Effector memory CD8-positive, alpha-beta T cell (primary cell): Measurements from ENCODE around the gene CCDC24.

Experiments
- ATAC-seq: fragments of 150-1000 bp; cut with Tn5 transposase; replicated peaks from 2 replicates; pipeline ENCODE4 v1.10.0; 2021; ENCODE audit warnings: mild to moderate bottlenecking, moderate library complexity
- DNase-seq, 3 experiments: peaks; one replicate each; pipeline ENCODE4 v3.0.0; 2021
- H3K27ac Mint-ChIP-seq, 2 donors: one replicate each; pipeline ENCODE4 v1.8.0; 2022; ENCODE audit warnings: mild to moderate bottlenecking in 2 of 2, mixed read lengths in 2 of 2, moderate library complexity in 2 of 2
- H3K27me3 Mint-ChIP-seq, 2 donors: one replicate each; pipeline ENCODE4 v1.8.0; 2022; ENCODE audit warnings: mixed read lengths in 2 of 2
- H3K36me3 Mint-ChIP-seq: one replicate; pipeline ENCODE4 v1.8.0; 2022; ENCODE audit warnings: mild to moderate bottlenecking, moderate library complexity, mixed read lengths; ENCODE audit not compliant: insufficient read depth
- H3K4me1 Mint-ChIP-seq, 2 donors: one replicate each; pipeline ENCODE4 v1.8.0; 2022; ENCODE audit warnings: low read depth in 2 of 2, mixed read lengths in 2 of 2
- H3K4me3 Mint-ChIP-seq, 2 donors: one replicate each; pipeline ENCODE4 v1.8.0; 2022; ENCODE audit warnings: mild to moderate bottlenecking in 2 of 2, mixed read lengths in 2 of 2, moderate library complexity in 2 of 2
- H3K9me3 Mint-ChIP-seq, 2 donors: one replicate each; pipeline ENCODE4 v1.8.0; 2022; ENCODE audit warnings: mixed read lengths in 2 of 2

The CCDC24 gene

DNA sequence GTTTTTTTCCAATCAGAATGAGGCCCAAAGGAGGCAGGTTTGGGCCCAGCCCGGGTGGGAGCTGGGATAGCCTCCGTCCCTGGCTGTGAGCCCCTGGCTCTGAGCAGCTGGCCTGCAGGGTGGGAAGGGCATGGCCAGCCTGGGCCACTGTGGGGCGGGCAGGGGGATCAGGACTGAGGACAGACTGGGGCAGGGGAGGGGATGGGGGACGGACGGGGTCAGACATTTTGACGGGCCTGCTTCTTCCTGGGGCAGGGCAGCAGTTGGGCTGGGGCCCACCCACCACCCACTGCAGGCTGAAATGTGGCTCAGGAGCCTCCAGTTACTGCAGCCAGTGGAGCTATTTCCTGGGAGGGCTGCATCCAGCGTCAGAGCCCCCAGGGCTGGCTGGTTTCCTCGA is 42.4 kb downstream of the CCDC24 start:
- peaks cover 22% of the 10 kb centered on the region for H3K36me3 Mint-ChIP-seq
- no peak overlapping the region for H3K27ac Mint-ChIP-seq
- no peaks in the 10 kb centered on the region for H3K27me3 Mint-ChIP-seq
- no peak overlapping the region for H3K4me3 Mint-ChIP-seq
- peaks cover 12% of the 10 kb centered on the region in 2 donors for H3K4me1 Mint-ChIP-seq
- ATAC-seq: no peak
- no peak for DNase-seq
- H3K9me3 Mint-ChIP-seq: no peaks in the 10 kb centered on the region

DNA sequence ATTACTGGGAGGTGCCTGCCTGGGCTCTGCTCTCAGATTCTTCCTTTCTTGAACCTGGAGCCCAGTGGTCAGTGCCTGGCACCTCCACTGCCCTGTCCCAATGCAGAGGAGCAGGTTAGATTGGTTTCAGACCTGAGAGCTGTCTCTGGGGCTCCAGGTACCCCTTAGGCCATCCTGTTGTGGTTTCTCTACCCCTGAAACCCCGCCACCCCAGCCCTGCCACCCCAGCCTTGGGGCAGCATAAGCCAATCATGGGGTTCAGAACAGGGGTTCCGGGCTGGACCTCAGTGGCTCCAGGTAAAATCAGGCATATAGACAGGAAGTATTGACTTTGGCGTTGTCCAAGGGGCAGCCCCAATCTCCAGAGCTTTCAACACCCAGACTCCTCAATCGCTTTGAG is 43.0 kb downstream of the CCDC24 start:
- Mint-ChIP-seq H3K4me1 (peaks cover 5 to 9% of the 10 kb centered on the region in 2 donors), H3K27me3 (no peaks in the 10 kb centered on the region), H3K9me3 (no peaks in the 10 kb centered on the region), H3K36me3 (peaks cover 22% of the 10 kb centered on the region), H3K4me3 (no peak overlapping the region), H3K27ac (no peak overlapping the region)
- DNase-seq: no peak
- ATAC-seq: no peak

DNA sequence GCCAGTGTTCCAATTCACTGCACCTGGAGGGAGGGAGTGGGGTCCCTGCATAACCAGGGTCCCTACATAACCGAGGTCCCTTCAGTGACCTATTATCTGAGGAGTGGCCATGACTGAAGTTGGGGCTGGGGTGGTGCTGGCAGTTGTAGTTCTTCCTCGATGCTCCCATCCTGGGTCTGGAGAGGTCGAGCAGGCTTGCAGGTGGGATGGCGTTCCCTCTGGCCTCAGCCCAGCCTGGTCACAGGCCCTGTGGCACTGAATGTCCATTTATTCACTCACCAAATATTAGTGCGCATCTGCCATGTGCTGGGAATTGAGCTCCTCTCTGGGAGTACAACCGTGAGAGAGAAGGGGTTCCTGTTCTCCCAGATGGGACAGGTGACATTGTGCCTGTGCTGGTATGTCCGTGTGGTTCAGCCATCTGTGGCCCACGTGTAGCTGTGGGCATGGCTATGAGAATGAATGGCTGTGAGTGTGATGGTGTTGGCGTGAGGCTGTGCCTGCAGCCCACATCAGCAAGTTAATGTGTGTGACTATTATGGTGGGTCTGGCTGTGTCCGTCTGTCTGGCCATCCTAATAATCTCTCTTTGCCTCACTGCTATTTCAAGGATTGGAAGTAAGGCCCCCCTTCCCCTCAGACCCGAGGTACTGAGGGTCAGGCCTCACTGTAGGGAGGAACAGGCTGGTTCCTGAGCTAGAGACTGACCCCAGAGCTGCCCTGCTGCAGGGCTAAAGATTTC is 43.7 kb downstream of the CCDC24 start:
- no peak for ATAC-seq
- Mint-ChIP-seq H3K36me3 (peaks cover 17% of the 10 kb centered on the region), H3K4me1 (peaks cover 0 to 4% of the 10 kb centered on the region in 2 donors), H3K9me3 (no peaks in the 10 kb centered on the region), H3K4me3 (no peak overlapping the region), H3K27me3 (no peaks in the 10 kb centered on the region), H3K27ac (no peak overlapping the region)
- DNase-seq: no peak

DNA sequence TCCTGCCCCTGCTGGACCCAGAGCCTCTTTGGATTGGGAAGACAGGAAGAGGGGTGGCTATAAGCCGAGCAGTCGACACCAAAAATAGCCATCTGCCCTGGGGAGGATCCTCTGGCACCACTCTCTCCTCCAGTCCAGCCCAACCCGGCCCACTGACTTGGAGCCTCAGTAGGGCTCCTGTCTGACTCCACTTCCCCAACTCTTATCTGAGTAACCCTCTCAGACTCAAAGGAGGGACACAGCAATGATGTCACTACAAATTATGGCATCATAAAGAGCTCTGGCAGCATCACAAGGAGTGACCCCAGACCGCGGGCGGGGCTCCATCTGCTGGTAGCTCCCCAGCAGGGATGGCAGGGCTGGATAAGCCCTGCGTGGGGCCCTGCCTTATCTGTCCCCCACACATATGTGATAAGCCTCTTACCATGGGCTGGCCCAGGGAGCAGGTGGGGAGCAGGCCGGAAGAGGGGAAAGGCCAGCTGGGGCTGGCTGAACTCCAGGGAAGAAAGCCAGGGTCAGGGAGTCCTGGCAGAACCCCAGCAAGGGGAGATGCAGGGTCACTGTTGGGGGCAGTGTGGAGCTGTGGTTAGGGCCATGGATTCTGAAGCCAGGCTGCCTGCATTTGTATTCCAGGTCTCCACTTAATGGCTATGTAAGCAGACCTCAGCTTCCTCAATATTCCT is 44.5 kb downstream of the CCDC24 start:
- no peak for ATAC-seq
- Mint-ChIP-seq H3K4me3 (no peak overlapping the region), H3K9me3 (no peaks in the 10 kb centered on the region), H3K27ac (no peak overlapping the region), H3K27me3 (no peaks in the 10 kb centered on the region), H3K36me3 (peaks cover 12% of the 10 kb centered on the region), H3K4me1 (peaks cover 0 to 3% of the 10 kb centered on the region in 2 donors)
- no peak for DNase-seq

DNA sequence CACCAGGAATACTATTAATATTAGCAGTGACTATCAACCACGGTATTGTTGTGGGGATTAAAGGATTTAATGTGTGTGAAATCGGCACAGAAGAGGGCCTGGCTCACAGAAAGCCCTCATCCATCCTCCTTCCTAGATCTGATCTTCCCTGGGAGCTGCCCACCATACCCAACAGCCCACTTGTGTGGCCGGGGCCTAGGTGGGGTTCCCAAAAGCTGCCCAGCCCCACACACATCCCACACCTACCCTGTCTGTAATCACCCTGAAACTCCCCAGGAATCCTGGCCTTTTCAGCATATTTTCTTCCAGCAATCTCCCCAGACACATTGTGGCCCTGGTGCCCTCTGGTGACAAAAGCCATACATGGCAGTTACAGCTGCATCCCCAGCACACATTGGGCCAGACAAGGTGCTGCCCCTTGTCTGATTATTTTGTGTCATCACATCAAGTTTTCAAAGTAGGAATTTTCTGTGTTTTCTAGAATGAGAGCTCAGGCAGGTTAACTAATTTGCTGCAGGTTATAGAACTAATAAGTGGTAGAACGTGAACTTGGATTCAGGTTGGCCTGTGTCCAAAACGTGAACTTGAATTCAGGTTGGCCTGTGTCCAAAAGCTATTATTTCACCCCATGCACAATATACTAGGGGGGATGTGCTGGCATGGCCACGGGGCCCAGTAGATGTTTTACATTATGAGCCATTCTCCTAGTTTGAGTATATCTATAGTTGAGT is 45.2 kb downstream of the CCDC24 start:
- DNase-seq: peak; percentile 58 to 68 (median 63)
- Mint-ChIP-seq H3K27ac (no peak overlapping the region), H3K36me3 (peaks cover 7% of the 10 kb centered on the region), H3K9me3 (no peaks in the 10 kb centered on the region), H3K4me3 (no peak overlapping the region), H3K4me1 (no peaks in the 10 kb centered on the region), H3K27me3 (no peaks in the 10 kb centered on the region)
- ATAC-seq: peak; percentile 87

DNA sequence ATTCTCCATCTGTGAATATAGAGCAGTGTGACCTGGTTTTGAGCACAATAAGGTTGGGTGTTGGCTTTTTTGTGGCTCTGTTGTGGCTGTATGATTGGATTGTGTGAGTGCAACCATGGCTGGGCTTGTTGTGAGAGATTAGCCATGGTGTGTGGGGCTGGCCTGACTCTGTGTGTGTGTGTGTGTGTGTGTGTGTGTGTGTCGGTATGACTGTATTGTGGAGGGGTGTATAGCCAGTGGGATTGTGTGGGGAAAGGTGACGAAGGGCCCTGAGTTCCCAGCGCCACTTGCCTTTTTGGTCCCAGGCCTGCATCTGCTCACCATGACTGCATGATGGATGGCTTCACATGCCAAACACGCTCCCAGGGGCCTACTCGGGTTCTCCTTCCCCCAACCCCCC is 45.8 kb downstream of the CCDC24 start:
- Mint-ChIP-seq H3K9me3 (no peaks in the 10 kb centered on the region), H3K27ac (no peak overlapping the region), H3K27me3 (no peaks in the 10 kb centered on the region), H3K4me3 (no peak overlapping the region), H3K36me3 (peaks cover 2% of the 10 kb centered on the region), H3K4me1 (no peaks in the 10 kb centered on the region)
- DNase-seq: no peak
- no peak for ATAC-seq

DNA sequence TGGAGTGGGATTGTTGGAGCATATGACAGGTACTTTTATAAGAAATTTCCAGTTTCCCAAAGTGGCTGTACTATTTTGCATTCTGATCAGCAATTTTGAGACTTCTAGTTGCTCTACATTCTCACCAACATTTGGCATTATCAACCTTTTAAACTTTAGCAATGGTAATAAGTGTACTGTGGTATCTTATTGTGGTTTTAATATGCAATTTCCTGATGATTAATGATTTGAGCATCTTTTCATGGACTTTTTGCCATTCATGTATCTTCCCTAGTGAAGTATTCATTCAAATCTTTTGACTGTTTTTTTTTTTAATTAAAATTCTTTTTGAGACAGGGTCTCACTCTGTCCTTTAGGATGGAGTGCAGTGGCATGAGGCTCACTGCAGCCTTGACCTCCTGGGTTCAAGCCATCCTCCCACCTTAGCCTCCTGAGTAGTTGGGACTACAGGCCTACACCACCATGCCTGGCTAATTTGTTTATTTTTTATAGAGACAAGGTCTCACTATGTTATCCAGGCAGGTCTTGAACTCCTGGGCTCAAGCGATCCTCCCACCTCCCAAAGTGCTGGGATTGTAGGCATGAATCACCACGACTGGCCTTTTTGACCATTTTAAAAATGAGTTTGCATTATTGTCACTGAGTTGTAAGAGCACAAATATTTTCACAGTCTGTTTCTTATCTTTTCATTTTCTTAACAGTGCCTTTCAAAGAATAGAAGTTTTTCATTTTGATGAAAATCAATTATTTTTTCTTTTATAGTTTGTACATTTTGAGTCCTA is 47.7 kb downstream of the CCDC24 start:
- Mint-ChIP-seq H3K9me3 (no peaks in the 10 kb centered on the region), H3K4me1 (no peaks in the 10 kb centered on the region), H3K4me3 (no peak overlapping the region), H3K36me3 (no peaks in the 10 kb centered on the region), H3K27ac (no peak overlapping the region), H3K27me3 (peaks cover 11 to 16% of the 10 kb centered on the region in 2 donors)
- ATAC-seq (no peak), DNase-seq (no peak)

DNA sequence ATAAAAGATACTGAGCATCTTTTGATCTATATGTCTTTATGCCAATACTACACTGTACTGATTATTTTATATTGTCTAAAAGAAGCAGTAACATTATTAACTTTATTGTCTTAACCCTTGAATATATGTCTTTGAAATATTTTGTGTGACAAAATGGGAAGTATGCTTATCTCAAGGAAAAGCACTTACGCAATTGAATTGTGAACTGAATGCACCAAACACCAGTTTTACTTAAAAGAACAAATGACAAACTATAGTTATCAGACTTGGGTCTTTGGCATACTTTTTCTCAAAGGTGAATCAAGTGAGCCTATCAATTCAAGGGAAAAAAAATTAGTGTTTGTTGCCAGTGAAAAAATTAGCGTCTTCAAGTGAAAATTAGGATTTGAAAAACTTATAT is 49.0 kb downstream of the CCDC24 start:
- Mint-ChIP-seq H3K4me1 (no peaks in the 10 kb centered on the region), H3K36me3 (no peaks in the 10 kb centered on the region), H3K4me3 (no peak overlapping the region), H3K9me3 (no peaks in the 10 kb centered on the region), H3K27me3 (peaks cover 19 to 20% of the 10 kb centered on the region in 2 donors), H3K27ac (no peak overlapping the region)
- DNase-seq: no peak
- no peak for ATAC-seq

DNA sequence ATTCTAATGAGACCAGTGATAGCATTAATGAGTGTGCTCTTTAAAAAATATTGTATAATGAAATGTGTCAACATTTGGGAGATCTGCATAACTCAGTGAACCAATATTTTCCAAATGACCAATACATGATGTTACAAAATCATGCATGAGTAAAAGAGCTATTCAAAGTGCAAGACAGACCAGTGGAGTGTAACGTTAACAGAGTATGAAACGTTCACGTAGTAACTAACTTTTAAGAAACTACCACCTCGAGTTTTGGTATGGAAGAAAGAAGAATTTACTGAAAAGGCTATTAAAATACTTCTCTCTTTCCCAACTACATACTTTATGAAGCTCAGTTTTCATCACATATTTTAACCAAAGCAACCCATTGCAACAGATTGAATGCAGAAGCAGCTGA is 49.4 kb downstream of the CCDC24 start:
- peaks cover 20 to 24% of the 10 kb centered on the region in 2 donors for H3K27me3 Mint-ChIP-seq
- H3K36me3 Mint-ChIP-seq: no peaks in the 10 kb centered on the region
- H3K9me3 Mint-ChIP-seq: no peaks in the 10 kb centered on the region
- no peak for ATAC-seq
- H3K4me1 Mint-ChIP-seq: no peaks in the 10 kb centered on the region
- DNase-seq: no peak
- H3K27ac Mint-ChIP-seq: no peak overlapping the region
- H3K4me3 Mint-ChIP-seq: no peak overlapping the region

DNA sequence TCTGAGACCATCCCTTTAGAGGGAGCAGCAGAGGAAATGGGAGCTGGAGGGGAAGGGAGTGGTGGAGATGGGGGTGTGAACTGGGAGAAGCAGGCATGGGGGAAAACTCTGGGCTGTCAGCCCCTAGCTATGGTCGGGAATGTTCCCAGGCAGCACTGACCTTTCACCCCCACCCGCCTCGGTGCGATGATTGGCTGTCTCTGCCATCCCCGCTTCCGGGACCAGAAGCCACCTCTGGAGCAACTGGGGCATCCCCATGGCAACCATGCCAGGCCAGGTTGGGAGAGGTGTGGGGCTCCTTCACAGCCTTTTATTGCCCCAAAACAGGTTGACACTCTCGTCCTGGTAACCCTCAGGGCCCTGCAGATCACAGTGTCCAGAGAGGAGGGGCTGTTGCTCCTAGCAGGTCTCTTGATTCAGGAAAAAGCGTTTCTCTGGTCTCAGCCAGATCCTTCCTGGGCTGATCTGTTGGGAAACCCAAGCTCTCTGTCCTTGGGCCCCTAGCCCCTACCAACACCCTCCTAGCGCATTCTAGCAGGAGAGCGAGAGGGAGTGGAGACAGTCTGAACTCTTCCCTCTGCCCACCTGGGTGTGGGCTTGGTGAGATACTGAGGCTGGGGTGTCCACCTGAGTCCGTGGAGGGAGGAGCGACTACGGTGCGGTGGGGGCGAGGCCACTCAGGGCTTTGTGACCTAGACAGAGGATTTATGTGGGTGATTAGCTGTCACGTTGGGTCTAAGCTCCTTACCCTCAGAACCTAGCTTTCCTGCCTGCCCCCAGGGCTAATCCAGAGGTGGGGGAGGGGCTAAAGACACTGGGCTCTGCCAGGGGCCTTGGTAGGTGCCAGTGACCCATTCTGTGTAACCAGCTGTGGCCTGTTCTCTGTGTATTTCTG is 52.0 kb downstream of the CCDC24 start:
- no peaks in the 10 kb centered on the region for H3K9me3 Mint-ChIP-seq
- no peak overlapping the region for H3K4me3 Mint-ChIP-seq
- H3K4me1 Mint-ChIP-seq: peaks cover 2 to 3% of the 10 kb centered on the region in 2 donors
- H3K27me3 Mint-ChIP-seq: peaks cover 33 to 35% of the 10 kb centered on the region in 2 donors
- ATAC-seq: no peak
- DNase-seq: no peak
- H3K27ac Mint-ChIP-seq: no peak overlapping the region
- H3K36me3 Mint-ChIP-seq: no peaks in the 10 kb centered on the region

DNA sequence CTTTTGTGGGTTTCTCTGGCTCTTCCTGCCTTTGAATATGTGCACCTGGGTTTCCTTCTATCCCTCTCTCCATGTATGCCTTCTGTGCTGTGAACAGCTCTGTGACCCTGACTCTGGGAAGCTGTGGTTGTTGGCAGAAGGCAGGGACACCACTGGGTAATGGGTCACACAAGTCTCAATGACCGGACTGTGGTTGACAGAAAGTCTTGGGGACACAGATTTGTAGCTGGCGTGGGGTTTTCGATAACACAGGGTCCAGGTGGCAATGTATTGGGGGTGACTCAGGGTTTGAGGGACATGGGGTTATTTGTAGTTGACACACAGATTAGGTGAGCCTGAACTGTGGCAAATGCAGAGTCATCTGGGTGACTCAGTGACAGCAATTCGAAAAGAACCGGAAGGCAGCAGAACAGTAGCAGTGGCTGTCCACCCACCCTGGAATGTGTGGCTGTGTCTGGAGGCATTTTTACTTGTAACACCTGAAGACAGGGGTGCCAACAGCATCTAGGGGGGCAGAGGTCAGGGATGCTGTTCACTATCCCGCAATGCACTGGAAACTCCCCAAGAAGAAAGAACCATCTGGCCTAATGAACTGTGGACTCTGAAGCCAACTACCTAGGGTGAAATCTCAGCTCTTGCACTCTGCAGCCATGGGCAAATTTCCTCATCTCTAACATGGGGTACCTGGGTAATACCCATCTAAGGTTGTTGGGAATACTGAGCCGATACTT is 52.8 kb downstream of the CCDC24 start:
- DNase-seq: no peak
- no peaks in the 10 kb centered on the region for H3K36me3 Mint-ChIP-seq
- ATAC-seq: no peak
- peaks cover 33 to 41% of the 10 kb centered on the region in 2 donors for H3K27me3 Mint-ChIP-seq
- peaks cover 2 to 3% of the 10 kb centered on the region in 2 donors for H3K4me1 Mint-ChIP-seq
- H3K27ac Mint-ChIP-seq: no peak overlapping the region
- H3K9me3 Mint-ChIP-seq: no peaks in the 10 kb centered on the region
- H3K4me3 Mint-ChIP-seq: no peak overlapping the region

DNA sequence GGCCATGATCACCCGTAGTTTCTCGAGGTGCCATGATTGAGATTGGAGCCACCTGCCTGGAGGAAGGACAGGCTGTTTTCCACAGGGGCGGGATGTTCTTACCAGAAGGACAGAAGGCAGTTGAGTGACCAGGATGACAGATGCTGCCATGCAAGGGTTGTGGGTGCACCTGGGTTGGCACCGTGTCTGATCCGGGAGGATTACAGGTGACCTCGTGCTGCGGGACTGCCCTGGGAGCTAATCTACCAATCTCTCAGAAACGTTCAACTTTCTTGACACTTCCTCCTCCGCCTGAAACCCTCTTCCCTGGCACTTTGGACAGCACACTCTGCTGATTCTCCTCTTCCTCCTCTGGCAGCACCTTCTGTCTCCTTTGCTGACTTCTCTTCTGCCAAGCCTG is 53.7 kb downstream of the CCDC24 start:
- Mint-ChIP-seq H3K27ac (no peak overlapping the region), H3K36me3 (no peaks in the 10 kb centered on the region), H3K4me1 (peaks cover 2 to 3% of the 10 kb centered on the region in 2 donors), H3K4me3 (no peak overlapping the region), H3K9me3 (no peaks in the 10 kb centered on the region), H3K27me3 (peaks cover 33 to 42% of the 10 kb centered on the region in 2 donors)
- DNase-seq (no peak), ATAC-seq (no peak)
